Kidney (tissue), 14 donors: ENCODE data around the gene EBF3. TPM values are rescaled to one million over a fixed set of nuclear protein-coding genes. Genes with fewer than 3 reads are reported as not detected.

Experiments
- DNase-seq, 5 donors: peaks; one replicate each; pipeline ENCODE4 v3.0.0-alpha.2; 2013 to 2020
- FAIRE-seq: peaks from 2 replicates; lab custom pipeline; 2012; peaks lifted over from hg19 to GRCh38; lab: Jason Lieb, UNC
- H3K27ac ChIP-seq, 2 donors: one replicate each; pipeline ENCODE4 v1.7.0; 2013; ENCODE audit warnings: low read depth in 2 of 2, low read length in 2 of 2, inconsistent platforms in 1 of 2
- H3K27me3 ChIP-seq: one replicate; pipeline ENCODE4 v1.7.1; 2013; ENCODE audit warnings: low read length, inconsistent platforms; ENCODE audit not compliant: control insufficient read depth, insufficient read depth
- H3K36me3 ChIP-seq, 3 donors: one replicate each; pipeline versions ENCODE4 v1.7.0 to v1.7.1; 2013; ENCODE audit warnings: low read length in 3 of 3, control low read depth in 1 of 3, inconsistent platforms in 1 of 3; ENCODE audit not compliant: insufficient read depth in 3 of 3, control insufficient read depth in 2 of 3
- H3K4me1 ChIP-seq, 3 donors: one replicate each; pipeline versions ENCODE4 v1.7.0 to v1.7.1; 2013; ENCODE audit warnings: low read length in 3 of 3, inconsistent platforms in 1 of 3, low read depth in 1 of 3; ENCODE audit not compliant: control insufficient read depth in 2 of 3, insufficient read depth in 2 of 3
- H3K4me3 ChIP-seq, 3 donors: one replicate each; pipeline versions ENCODE4 v1.7.0 to v1.8.1; 2013; ENCODE audit warnings: low read length in 3 of 3, control low read depth in 1 of 3, inconsistent platforms in 1 of 3
- H3K9ac ChIP-seq, 3 donors: one replicate each; pipeline versions ENCODE4 v1.7.0 to v1.7.1; 2013; ENCODE audit warnings: low read length in 3 of 3, control low read depth in 1 of 3, inconsistent platforms in 1 of 3
- H3K9me3 ChIP-seq, 3 donors: one replicate each; pipeline versions ENCODE4 v1.7.0 to v1.7.1; 2013; ENCODE audit warnings: low read length in 3 of 3, control low read depth in 1 of 3, inconsistent platforms in 1 of 3; ENCODE audit not compliant: control insufficient read depth in 2 of 3, insufficient read depth in 1 of 3
- intact Hi-C: fragments of 100-400 bp; cut with DNase I; formaldehyde crosslinking; loops from one replicate; pipeline ENCODE4 v1.11.1; 2022
- polyA plus RNA-seq: library from polyadenylated mRNA; stranded (reverse); fragments of 350-450 nt; fragmentation: Illumina TruSeq; extraction: RNeasy Lipid Tissue Mini Kit (QIAGEN cat#74804); gene quantifications from one replicate; pipeline ENCODE4 v1.2.3, GENCODE V29; 2014; ENCODE audit warnings: low read depth, low replicate concordance; ENCODE audit not compliant: insufficient read depth
- total RNA-seq: library from RNA; stranded (reverse); fragmentation: NEBNext Ultra II Directional; extraction: Animal tissue kit (Norgen Biotek cat#: 25700); gene quantifications from one replicate; pipeline ENCODE4 v1.2.1, GENCODE V29; 2021
- TF ChIP-seq, protein P1 (sequence below): IDR thresholded peaks from 3 replicates; pipeline ENCODE4 v1.5.1; 2012; ENCODE audit warnings: mild to moderate bottlenecking, moderate library complexity, borderline replicate concordance; ENCODE audit not compliant: insufficient read depth; ENCODE audit errors: extremely low read depth
- donor health status: control.
- donor health status: control.
- donor health status: control.
- donor health status: control.
- donor health status: control.
- donor health status: DM: yes; HTN: yes; CAD: no.
- donor health status: Normal renal cell carcinoma (clear cell type).

EBF3 gene
- total and polyA plus RNA-seq, 2 donors from 2014 or later: 0.09 to 0.98 TPM

DNA sequence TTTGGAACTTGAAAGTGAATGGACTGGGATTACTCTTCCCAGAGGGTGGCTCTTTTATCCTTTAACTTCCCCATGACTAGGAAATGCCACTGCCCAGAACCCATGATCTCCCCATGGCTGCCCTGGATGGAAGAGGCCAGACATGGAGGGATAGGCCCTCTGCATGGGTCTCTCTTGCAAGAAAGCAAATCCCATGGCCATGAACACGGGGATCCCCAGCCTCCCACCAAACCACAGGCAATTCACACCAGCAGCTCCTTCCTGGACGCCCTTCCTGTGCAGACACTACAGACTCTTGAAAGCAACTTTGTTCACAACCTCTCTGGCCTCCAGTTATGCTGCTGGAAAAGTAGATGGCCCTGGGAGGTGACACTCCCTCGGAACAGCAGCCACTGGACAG lies 55.0 kb downstream of the EBF3 start:
- no peak for DNase-seq
- Histone ChIP-seq H3K27me3 (no peaks in the 10 kb centered on the region), H3K9ac (no peak overlapping the region), H3K36me3 (no peaks in the 10 kb centered on the region), H3K4me1 (no peaks in the 10 kb centered on the region), H3K4me3 (no peak overlapping the region), H3K27ac (no peak overlapping the region), H3K9me3 (no peaks in the 10 kb centered on the region)
- intact Hi-C loops: no loop called here
- TF ChIP-seq, protein P1, sequence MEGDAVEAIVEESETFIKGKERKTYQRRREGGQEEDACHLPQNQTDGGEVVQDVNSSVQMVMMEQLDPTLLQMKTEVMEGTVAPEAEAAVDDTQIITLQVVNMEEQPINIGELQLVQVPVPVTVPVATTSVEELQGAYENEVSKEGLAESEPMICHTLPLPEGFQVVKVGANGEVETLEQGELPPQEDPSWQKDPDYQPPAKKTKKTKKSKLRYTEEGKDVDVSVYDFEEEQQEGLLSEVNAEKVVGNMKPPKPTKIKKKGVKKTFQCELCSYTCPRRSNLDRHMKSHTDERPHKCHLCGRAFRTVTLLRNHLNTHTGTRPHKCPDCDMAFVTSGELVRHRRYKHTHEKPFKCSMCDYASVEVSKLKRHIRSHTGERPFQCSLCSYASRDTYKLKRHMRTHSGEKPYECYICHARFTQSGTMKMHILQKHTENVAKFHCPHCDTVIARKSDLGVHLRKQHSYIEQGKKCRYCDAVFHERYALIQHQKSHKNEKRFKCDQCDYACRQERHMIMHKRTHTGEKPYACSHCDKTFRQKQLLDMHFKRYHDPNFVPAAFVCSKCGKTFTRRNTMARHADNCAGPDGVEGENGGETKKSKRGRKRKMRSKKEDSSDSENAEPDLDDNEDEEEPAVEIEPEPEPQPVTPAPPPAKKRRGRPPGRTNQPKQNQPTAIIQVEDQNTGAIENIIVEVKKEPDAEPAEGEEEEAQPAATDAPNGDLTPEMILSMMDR: no peak
- FAIRE-seq: no peak

DNA sequence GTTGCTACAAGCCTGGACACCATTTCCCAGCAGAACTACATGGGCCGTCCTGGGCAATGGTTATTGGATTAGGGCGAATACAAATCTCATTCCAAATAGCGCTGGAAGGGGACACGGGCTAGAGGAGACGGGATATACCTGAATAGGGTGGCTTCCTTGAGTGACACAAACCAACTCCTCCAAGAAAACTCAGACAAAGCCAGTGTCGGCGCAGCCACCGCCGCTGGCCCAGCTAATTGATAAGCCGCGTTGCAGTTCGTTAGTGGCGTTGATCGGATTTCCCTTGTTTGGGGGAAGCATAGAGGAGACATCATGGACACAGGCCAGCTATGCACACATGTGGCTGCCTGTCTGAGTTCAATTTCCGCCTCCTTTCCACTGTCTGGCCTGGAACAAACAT lies 55.7 kb downstream of the EBF3 start:
- H3K9ac ChIP-seq: no peak overlapping the region
- FAIRE-seq: no peak
- no peaks in the 10 kb centered on the region for H3K4me1 ChIP-seq
- H3K9me3 ChIP-seq: no peaks in the 10 kb centered on the region
- TF ChIP-seq, protein P1: no peak
- no peaks in the 10 kb centered on the region for H3K36me3 ChIP-seq
- H3K4me3 ChIP-seq: no peak overlapping the region
- intact Hi-C loops: no loop called here
- no peak overlapping the region for H3K27ac ChIP-seq
- no peak for DNase-seq
- no peaks in the 10 kb centered on the region for H3K27me3 ChIP-seq

DNA sequence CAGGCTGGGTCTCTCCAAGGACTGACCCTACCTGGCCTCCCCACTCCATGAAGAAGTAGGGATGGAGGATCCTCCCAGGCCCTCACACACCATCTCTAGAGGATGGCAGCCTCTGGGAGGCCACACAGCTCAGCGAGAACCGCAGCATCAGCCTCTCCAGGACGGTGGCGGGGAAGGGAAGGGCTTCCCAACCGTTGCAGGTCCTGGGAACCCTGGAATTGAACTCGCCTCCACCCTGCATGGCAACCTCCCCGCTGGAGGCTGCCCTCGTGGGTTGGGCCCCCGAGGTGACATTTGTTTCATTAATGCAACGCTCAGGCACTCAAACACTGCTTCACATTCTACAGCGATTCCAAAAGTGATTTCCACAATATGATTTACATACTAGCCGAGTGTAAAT lies 58.5 kb downstream of the EBF3 start:
- intact Hi-C loops: no loop called here
- DNase-seq (no peak), FAIRE-seq (no peak)

DNA sequence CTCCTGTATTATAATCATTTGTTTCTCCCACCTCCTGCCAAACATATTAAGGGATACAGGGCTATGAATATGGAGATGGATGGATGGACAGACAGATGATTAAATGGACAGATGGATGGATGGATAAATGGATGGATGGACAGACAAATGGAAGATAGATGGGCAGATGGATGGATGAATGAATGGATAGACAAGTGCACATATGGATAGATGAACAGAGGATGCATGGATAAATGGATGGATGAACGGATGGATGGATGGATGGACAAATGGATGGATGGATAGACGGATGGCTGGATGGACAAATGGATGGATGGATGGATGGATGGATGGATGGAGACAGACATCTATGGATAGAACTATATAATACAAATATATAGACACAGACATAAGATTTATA lies 59.8 kb downstream of the EBF3 start:
- Histone ChIP-seq H3K4me3 (no peak overlapping the region), H3K36me3 (no peaks in the 10 kb centered on the region), H3K4me1 (no peaks in the 10 kb centered on the region), H3K27me3 (peaks cover 7% of the 10 kb centered on the region), H3K27ac (no peak overlapping the region), H3K9me3 (no peaks in the 10 kb centered on the region), H3K9ac (no peak overlapping the region)
- FAIRE-seq (no peak), DNase-seq (no peak)
- TF ChIP-seq, protein P1: no peak
- intact Hi-C loops: no loop called here

More for the DNA sequence above, 58.5 kb downstream of the EBF3 start:
- Histone ChIP-seq H3K36me3 (no peaks in the 10 kb centered on the region), H3K9ac (no peak overlapping the region), H3K4me1 (no peaks in the 10 kb centered on the region), H3K9me3 (no peaks in the 10 kb centered on the region), H3K27me3 (peaks cover 2% of the 10 kb centered on the region), H3K27ac (no peak overlapping the region), H3K4me3 (no peak overlapping the region)
- TF ChIP-seq, protein P1: no peak
